CD8-positive, alpha-beta memory T cell (primary cell): Measurements from ENCODE around the gene POU3F2. TPM values are rescaled to one million over a fixed set of nuclear protein-coding genes. Genes with fewer than 3 reads are reported as not detected.
A peak's percentile ranks its signal among the peaks of the same experiment; 100 is the strongest.

Experiments used
- CTCF ChIA-PET: fragments of 350-600 bp; sonication (Branson Sonifier 250); formaldehyde crosslinking; loops from one replicate; lab custom pipeline; 2021; ENCODE audit warnings: antibody characterized with exemption; lab: Charles Lee
- POLR2A ChIA-PET: fragments of 350-600 bp; sonication (Branson Sonifier 250); formaldehyde crosslinking; loops from one replicate; lab custom pipeline; 2021; ENCODE audit warnings: antibody characterized with exemption; lab: Charles Lee
- DNase-seq, 5 donors: peaks; one replicate each; pipeline versions ENCODE4 v3.0.0 to v3.0.0-alpha.2; 2020 to 2022; ENCODE audit warnings: mixed read lengths in 1 of 5
- H3K27ac ChIP-seq: one replicate; pipeline ENCODE4 v1.7.0; 2013; ENCODE audit warnings: low read depth, mild to moderate bottlenecking, low read length, moderate library complexity
- H3K27me3 ChIP-seq: 2 replicates; pipeline ENCODE4 v1.7.0; 2013; ENCODE audit warnings: low read length, mild to moderate bottlenecking; ENCODE audit not compliant: insufficient read depth, poor library complexity, severe bottlenecking
- H3K36me3 ChIP-seq: 2 replicates; pipeline ENCODE4 v1.7.0; 2013; ENCODE audit warnings: mild to moderate bottlenecking, low read length, moderate library complexity; ENCODE audit not compliant: insufficient read depth
- H3K4me1 ChIP-seq: 2 replicates; pipeline ENCODE4 v1.7.0; 2013; ENCODE audit warnings: mild to moderate bottlenecking, low read length, moderate library complexity; ENCODE audit not compliant: insufficient read depth
- H3K4me3 ChIP-seq: 2 replicates; pipeline ENCODE4 v1.7.0; 2013; ENCODE audit warnings: mild to moderate bottlenecking, low read length
- H3K9me3 ChIP-seq: 2 replicates; pipeline ENCODE4 v1.7.0; 2013; ENCODE audit warnings: mild to moderate bottlenecking, low read length
- H3K27ac Mint-ChIP-seq, 8 donors: one replicate each; pipeline ENCODE4 v1.8.0; 2020 to 2021; ENCODE audit warnings: mixed read lengths in 8 of 8, mild to moderate bottlenecking in 6 of 8, inconsistent platforms in 3 of 8, moderate library complexity in 3 of 8
- H3K27me3 Mint-ChIP-seq, 2 donors: one replicate each; pipeline ENCODE4 v1.8.0; 2020 to 2021; ENCODE audit warnings: mixed read lengths in 2 of 2, mild to moderate bottlenecking in 1 of 2, moderate library complexity in 1 of 2
- H3K36me3 Mint-ChIP-seq, 3 donors: one replicate each; pipeline ENCODE4 v1.8.0; 2020 to 2021; ENCODE audit warnings: mixed read lengths in 3 of 3, inconsistent platforms in 1 of 3, mild to moderate bottlenecking in 1 of 3
- H3K4me1 Mint-ChIP-seq, 3 donors: one replicate each; pipeline ENCODE4 v1.8.0; 2020 to 2021; ENCODE audit warnings: mixed read lengths in 3 of 3, inconsistent platforms in 1 of 3, mild to moderate bottlenecking in 1 of 3
- H3K4me3 Mint-ChIP-seq, 7 donors: one replicate each; pipeline ENCODE4 v1.8.0; 2020 to 2021; ENCODE audit warnings: mixed read lengths in 7 of 7, mild to moderate bottlenecking in 6 of 7, moderate library complexity in 4 of 7, inconsistent platforms in 2 of 7
- H3K9me3 Mint-ChIP-seq, 5 donors: one replicate each; pipeline ENCODE4 v1.8.0; 2020 to 2022; ENCODE audit warnings: mixed read lengths in 5 of 5, mild to moderate bottlenecking in 3 of 5, moderate library complexity in 2 of 5, inconsistent platforms in 1 of 5
- polyA plus RNA-seq: library from polyadenylated mRNA; unstranded; fragments of 300-500 nt; fragmentation: Illumina TruSeq; gene quantifications from one replicate; pipeline ENCODE4 v1.2.3, GENCODE V29; 2021
- total RNA-seq, 2 experiments: library from RNA; stranded (reverse); gene quantifications; one replicate each; pipeline ENCODE4 v1.2.3, GENCODE V29; 2021

The POU3F2 gene
- total and polyA plus RNA-seq, 3 experiments from 2014 or later: not detected

DNA sequence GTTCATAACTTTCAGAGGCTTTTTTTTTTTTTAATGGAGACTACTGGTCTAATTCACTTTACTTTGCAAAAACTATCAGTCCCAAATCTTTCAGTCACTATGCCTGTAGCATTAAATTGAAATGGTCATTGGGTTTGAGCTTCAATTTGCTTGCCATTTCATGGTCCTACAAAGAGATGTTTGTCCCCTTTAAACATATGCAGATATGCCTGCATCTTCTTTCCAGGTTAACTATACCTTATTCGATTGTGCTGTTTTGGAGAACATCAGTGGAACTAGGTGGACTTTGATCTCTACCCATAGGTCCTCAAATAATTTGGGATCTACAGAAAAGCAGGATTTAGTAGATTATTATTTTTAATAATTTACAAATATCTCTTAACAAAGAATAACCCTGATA, 4.6 kb downstream of the POU3F2 start:
- H3K4me1 ChIP-seq: peaks cover 9% of the 10 kb centered on the region
- peaks cover 66% of the 10 kb centered on the region for H3K27me3 ChIP-seq
- H3K9me3 ChIP-seq: no peaks in the 10 kb centered on the region
- no peak for DNase-seq
- Mint-ChIP-seq H3K4me3 (no peak overlapping the region), H3K36me3 (no peaks in the 10 kb centered on the region), H3K27me3 (peaks cover 67 to 88% of the 10 kb centered on the region in 2 donors), H3K27ac (no peak overlapping the region), H3K9me3 (peaks cover 0 to 13% (median 3%) of the 10 kb centered on the region in 5 donors), H3K4me1 (peaks cover 17 to 30% (median 19%) of the 10 kb centered on the region in 3 donors)
- CTCF ChIA-PET: no interaction called here
- POLR2A ChIA-PET: no interaction called here
- H3K36me3 ChIP-seq: no peaks in the 10 kb centered on the region
- no peak overlapping the region for H3K4me3 ChIP-seq
- H3K27ac ChIP-seq: no peak overlapping the region

DNA sequence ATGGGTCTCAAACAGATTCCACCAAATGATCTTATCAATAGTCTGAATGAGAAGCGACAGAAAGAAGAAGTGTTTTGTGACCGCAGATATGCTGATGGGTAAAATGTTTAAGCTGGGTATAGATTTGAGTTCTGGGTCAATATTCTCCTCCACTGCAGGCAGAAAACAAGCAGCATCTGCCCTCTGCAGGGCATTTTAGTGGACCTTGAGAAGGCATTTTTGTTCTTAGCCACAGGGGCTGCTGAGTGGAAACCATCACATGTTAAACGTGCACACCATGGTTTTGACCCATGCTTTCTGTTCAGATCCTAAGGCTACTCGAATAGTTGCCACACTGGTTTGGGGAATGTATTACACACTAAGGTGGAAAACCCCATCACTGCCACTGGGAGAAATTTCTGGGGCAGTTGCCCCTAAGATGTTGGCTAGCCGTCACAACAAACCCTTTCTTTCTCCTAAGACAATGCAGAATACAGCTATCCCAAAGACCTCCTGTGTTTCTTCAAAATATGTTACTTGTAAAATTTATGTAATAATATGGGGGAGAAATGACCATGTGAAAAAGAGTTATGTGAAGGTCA, 5.5 kb downstream of the POU3F2 start:
- H3K4me3 ChIP-seq: no peak overlapping the region
- CTCF ChIA-PET: no interaction called here
- no peaks in the 10 kb centered on the region for H3K36me3 Mint-ChIP-seq
- H3K4me3 Mint-ChIP-seq: no peak overlapping the region
- no peak overlapping the region for H3K27ac ChIP-seq
- peaks cover 0 to 13% (median 3%) of the 10 kb centered on the region in 5 donors for H3K9me3 Mint-ChIP-seq
- peaks cover 22 to 33% (median 26%) of the 10 kb centered on the region in 3 donors for H3K4me1 Mint-ChIP-seq
- H3K36me3 ChIP-seq: no peaks in the 10 kb centered on the region
- H3K27me3 Mint-ChIP-seq: peaks cover 72 to 91% of the 10 kb centered on the region in 2 donors
- POLR2A ChIA-PET: no interaction called here
- no peak for DNase-seq
- no peak overlapping the region for H3K27ac Mint-ChIP-seq
- no peaks in the 10 kb centered on the region for H3K9me3 ChIP-seq
- peaks cover 13% of the 10 kb centered on the region for H3K4me1 ChIP-seq
- H3K27me3 ChIP-seq: peaks cover 74% of the 10 kb centered on the region

DNA sequence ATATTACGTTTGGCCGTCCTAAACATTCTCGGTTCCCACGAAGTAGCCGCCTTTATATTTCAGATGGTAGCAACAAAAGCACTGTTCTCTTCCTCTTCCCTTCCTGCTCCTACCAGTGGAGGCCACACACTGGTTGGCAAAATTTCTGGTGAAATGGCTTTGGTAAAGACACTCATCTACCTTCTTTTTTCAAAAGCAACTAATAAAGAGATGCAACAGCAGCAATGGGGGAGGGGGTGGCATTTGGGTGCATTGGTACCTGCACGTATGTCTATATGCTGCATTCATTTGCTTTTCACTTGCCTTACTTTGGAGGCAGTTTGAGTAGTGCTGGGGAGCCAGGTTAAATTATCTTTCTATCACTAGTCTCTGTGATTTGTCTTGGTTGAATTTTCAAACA, 6.0 kb downstream of the POU3F2 start:
- no peak for DNase-seq
- Histone ChIP-seq H3K27me3 (peaks cover 79% of the 10 kb centered on the region), H3K9me3 (no peaks in the 10 kb centered on the region), H3K36me3 (no peaks in the 10 kb centered on the region), H3K27ac (no peak overlapping the region), H3K4me3 (no peak overlapping the region), H3K4me1 (peaks cover 14% of the 10 kb centered on the region)
- Mint-ChIP-seq H3K9me3 (peaks cover 0 to 13% (median 3%) of the 10 kb centered on the region in 5 donors), H3K4me3 (no peak overlapping the region), H3K4me1 (peaks cover 23 to 38% (median 27%) of the 10 kb centered on the region in 3 donors), H3K36me3 (no peaks in the 10 kb centered on the region), H3K27me3 (peaks cover 73 to 92% of the 10 kb centered on the region in 2 donors), H3K27ac (no peak overlapping the region)
- CTCF ChIA-PET: no interaction called here
- POLR2A ChIA-PET: no interaction called here

DNA sequence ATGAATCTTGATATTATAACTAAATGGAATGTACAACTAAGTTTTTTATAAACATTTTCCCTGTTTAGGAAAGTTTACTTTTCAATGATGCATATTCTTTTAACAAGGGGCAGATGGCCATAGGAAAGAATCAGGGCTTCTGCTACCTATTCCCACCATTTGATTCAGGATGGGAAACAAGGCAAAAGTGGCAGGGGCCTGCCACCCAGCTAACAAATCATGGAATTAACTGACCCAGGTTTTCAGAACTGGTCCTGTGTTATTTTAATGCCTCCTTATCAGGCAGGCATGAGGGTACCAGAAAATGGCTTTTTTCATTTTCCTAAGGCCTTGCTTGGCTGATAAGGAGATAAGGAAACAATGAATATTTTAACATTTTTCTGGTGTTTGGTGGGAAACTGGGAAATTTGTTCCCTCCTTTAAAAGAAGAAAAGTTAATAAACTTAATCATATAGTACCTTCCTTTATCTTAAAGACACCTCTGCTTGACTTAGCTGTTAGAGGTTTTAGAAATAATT, 6.7 kb downstream of the POU3F2 start:
- Histone ChIP-seq H3K9me3 (no peaks in the 10 kb centered on the region), H3K4me1 (peaks cover 11% of the 10 kb centered on the region), H3K27ac (no peak overlapping the region), H3K4me3 (no peak overlapping the region), H3K27me3 (peaks cover 79% of the 10 kb centered on the region), H3K36me3 (no peaks in the 10 kb centered on the region)
- DNase-seq: no peak
- H3K4me1 Mint-ChIP-seq: peaks cover 26 to 39% (median 28%) of the 10 kb centered on the region in 3 donors
- POLR2A ChIA-PET: no interaction called here
- H3K27ac Mint-ChIP-seq: no peak overlapping the region
- H3K9me3 Mint-ChIP-seq: peaks cover 0 to 12% (median 3%) of the 10 kb centered on the region in 5 donors
- peaks cover 75 to 92% of the 10 kb centered on the region in 2 donors for H3K27me3 Mint-ChIP-seq
- H3K4me3 Mint-ChIP-seq: no peak overlapping the region
- CTCF ChIA-PET: no interaction called here
- no peaks in the 10 kb centered on the region for H3K36me3 Mint-ChIP-seq

DNA sequence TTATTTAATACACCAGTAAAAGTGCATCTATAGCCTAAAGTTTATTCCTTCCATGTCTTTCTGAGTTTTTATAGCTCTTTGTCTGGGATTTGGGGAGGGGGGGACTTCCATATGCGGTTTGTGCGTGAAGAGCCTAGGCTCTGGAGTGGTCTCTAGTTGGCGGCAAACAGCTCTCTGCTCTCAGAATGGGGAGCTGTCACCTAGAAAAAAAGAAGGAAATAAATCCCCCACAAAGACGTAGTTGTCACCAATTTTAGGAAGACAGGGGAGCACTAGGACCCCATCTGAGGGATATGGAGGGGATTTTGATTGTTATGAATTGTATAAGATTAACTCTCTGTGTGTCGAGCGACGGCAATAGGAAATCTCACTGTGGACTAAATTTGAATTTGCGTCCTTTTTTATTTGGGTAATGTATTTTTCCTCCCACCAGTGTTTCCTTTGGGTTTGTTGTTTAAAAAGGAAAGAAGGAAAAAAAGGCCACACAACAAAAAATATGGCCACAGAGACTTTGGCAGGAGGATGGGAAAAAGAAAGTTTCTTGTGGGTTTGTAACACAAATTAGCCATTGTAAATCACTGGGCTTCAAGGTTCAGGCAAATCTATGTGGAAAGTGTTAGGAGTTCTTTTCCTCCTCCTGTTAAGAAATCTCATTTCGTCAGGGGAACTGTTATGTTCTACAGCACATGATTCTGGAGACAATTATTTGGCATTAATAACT, 7.4 kb downstream of the POU3F2 start:
- DNase-seq: no peak
- ChIA-PET CTCF (no interaction called here), POLR2A (no interaction called here)
- Histone ChIP-seq H3K27me3 (peaks cover 79% of the 10 kb centered on the region), H3K36me3 (no peaks in the 10 kb centered on the region), H3K4me3 (no peak overlapping the region), H3K27ac (no peak overlapping the region), H3K9me3 (no peaks in the 10 kb centered on the region), H3K4me1 (peaks cover 11% of the 10 kb centered on the region)
- peak overlapping the region in 1 of 7 donors; percentile 32 for H3K4me3 Mint-ChIP-seq
- peaks cover 71 to 92% of the 10 kb centered on the region in 2 donors for H3K27me3 Mint-ChIP-seq
- H3K36me3 Mint-ChIP-seq: no peaks in the 10 kb centered on the region
- H3K27ac Mint-ChIP-seq: peak overlapping the region in 1 of 8 donors; percentile 35
- peaks cover 0 to 10% (median 2%) of the 10 kb centered on the region in 5 donors for H3K9me3 Mint-ChIP-seq
- H3K4me1 Mint-ChIP-seq: peaks cover 21 to 34% (median 23%) of the 10 kb centered on the region in 3 donors

DNA sequence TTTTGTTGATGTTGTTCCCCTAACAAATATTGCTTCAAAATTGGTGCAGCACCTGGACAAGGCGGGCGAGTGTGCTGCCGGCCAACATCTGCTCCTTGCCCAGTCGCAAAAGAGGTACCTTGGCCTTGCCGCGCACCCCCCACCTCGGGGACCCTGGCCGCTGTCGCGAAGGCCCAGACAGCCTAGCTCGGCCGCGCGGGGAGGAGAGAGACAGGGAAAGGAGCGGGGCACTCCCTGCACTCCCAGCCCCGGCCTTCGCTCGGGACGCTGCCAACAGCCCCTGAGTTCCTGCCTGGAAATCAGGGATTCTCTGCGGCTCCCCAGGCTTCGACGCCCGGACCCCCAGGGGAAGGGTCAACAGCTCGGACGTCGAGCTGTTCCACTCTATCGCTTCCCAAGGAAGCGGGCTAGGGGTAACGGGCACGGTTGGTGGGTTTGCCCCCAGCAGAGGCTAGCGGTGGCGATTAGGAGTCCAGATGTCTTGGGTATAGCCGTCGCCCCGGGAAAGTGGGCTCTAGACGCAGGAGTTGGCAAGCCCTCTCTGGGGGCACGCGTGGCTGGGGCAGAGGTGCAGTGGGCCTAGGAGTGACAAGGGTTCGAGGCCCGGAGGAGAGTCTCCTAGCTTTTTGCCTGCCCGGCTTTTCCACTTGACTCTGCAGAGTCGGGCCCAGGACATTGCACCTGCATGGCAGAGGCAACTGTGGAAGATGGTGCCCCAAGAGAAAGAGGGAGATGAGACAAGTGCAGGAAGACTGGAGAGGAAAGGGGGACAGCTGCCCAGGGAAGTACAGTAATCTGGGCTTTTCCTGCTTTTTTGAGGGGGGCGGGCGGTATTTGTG, 8.2 kb downstream of the POU3F2 start:
- H3K4me3 ChIP-seq: no peak overlapping the region
- no peak for DNase-seq
- H3K9me3 ChIP-seq: no peaks in the 10 kb centered on the region
- no peaks in the 10 kb centered on the region for H3K36me3 Mint-ChIP-seq
- peaks cover 72 to 92% of the 10 kb centered on the region in 2 donors for H3K27me3 Mint-ChIP-seq
- no peak overlapping the region for H3K27ac ChIP-seq
- peaks cover 83% of the 10 kb centered on the region for H3K27me3 ChIP-seq
- ChIA-PET POLR2A (no interaction called here), CTCF (interaction anchor here (1.1 kb wide), 1 partner anchor 1655 kb away, joined by 3 read pairs; no protein-coding TSS in a partner anchor)
- peaks cover 19 to 35% (median 20%) of the 10 kb centered on the region in 3 donors for H3K4me1 Mint-ChIP-seq
- H3K36me3 ChIP-seq: no peaks in the 10 kb centered on the region
- peak overlapping the region in 2 of 7 donors; percentile 32 to 36 for H3K4me3 Mint-ChIP-seq
- H3K9me3 Mint-ChIP-seq: peaks cover 0 to 6% (median 2%) of the 10 kb centered on the region in 5 donors
- H3K27ac Mint-ChIP-seq: peak overlapping the region in 1 of 8 donors; percentile 35
- peaks cover 11% of the 10 kb centered on the region for H3K4me1 ChIP-seq

DNA sequence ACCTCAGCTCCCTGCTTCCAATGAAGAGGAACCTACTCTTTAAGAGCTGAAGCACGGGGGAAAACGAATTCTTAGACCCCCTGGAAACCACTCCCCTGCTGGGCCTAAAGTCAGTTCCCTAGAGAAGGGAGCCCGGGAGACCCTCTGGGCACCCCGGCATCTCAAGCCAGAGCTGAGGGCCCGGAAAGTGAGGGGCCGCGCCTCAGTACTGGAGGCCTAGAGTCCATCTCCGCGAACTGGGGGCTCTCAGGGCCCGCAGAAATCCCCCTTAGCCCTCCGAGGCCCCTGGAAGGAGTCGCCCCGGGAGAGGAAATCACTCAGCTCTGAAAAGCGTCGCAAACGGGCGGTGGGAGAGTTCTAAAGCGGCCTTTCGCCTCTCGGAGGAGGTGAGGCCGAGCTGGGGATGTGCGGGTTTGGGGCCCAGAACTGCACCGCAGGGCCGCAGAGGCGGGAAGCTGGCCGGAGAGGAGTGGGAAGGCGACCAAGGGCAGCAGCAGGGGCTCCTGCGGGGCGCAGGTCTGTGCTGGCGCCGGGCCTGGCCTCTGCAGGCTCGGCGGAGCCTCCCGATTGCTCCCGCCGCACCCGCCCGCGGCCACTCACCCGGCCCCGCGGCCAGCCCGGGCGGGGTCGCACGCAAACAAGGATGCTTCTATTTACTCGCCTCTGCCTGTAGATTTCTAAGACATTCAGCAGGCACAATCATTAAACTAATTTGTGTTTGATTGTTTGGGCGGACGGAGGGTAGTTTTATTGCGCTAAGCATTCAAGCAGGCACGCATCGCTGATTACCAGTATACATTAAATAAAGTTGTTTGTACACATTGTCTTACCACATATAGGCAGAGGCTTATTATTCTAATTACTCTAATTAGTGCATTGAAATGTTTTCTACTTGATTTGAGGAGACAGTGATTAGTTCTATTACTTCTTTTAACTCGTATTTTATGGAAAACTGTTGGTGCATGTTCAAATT, 9.2 kb downstream of the POU3F2 start:
- Histone ChIP-seq H3K27me3 (peaks cover 86% of the 10 kb centered on the region), H3K4me1 (peaks cover 11% of the 10 kb centered on the region)
- H3K9me3 Mint-ChIP-seq: peaks cover 0 to 5% (median 0%) of the 10 kb centered on the region in 5 donors

More for the DNA sequence above, 9.2 kb downstream of the POU3F2 start:
- Mint-ChIP-seq H3K27me3 (peaks cover 68 to 87% of the 10 kb centered on the region in 2 donors), H3K36me3 (no peaks in the 10 kb centered on the region), H3K4me3 (peak overlapping the region in 4 of 7 donors; percentile 10 to 66 (median 14)), H3K4me1 (peaks cover 19 to 36% (median 20%) of the 10 kb centered on the region in 3 donors), H3K27ac (peak overlapping the region in 2 of 8 donors; percentile 22 to 36)
- Histone ChIP-seq H3K4me3 (no peak overlapping the region), H3K27ac (no peak overlapping the region), H3K36me3 (no peaks in the 10 kb centered on the region), H3K9me3 (no peaks in the 10 kb centered on the region)
- POLR2A ChIA-PET: interaction anchor here (0.6 kb wide), 1 partner anchor 126 kb away, joined by 10 read pairs; no protein-coding TSS in a partner anchor
- DNase-seq: no peak
- CTCF ChIA-PET: interaction anchor here (1.1 kb wide), 1 partner anchor 1656 kb away, joined by 3 read pairs; no protein-coding TSS in a partner anchor
